H1 (cell line): ENCODE results near the gene RORB. TPM values are rescaled to one million over a fixed set of nuclear protein-coding genes. Genes with fewer than 3 reads are reported as not detected.
A peak's percentile ranks its signal among the peaks of the same experiment; 100 is the strongest.

ENCODE experiments used
- CTCF ChIA-PET: fragments of 300-600 bp; sonication (Branson Sonifier 250); formaldehyde crosslinking; loops from one replicate; lab custom pipeline; 2021; ENCODE audit not compliant: partially characterized antibody; lab: Charles Lee
- POLR2A ChIA-PET: fragments of 300-600 bp; sonication (Branson Sonifier 250); formaldehyde crosslinking; loops from one replicate; lab custom pipeline; 2021; ENCODE audit warnings: inconsistent platforms; ENCODE audit not compliant: partially characterized antibody; lab: Charles Lee
- DNase-seq, 2 experiments: peaks; one replicate each; pipeline versions ENCODE4 v3.0.0 to v3.0.0-alpha.2; 2010 to 2022; ENCODE audit warnings: low spot score in 2 of 2, low read depth in 1 of 2, mixed read lengths in 1 of 2
- FAIRE-seq: peaks from 2 replicates; lab custom pipeline; 2011; peaks lifted over from hg19 to GRCh38; lab: Jason Lieb, UNC
- H2AFZ ChIP-seq: 2 replicates; pipeline ENCODE4 v1.8.1; 2012; ENCODE audit warnings: low read length, inconsistent platforms
- H2AK5ac ChIP-seq: 2 replicates; pipeline ENCODE4 v1.6.1; 2013; ENCODE audit warnings: low read depth, low read length
- H2BK120ac ChIP-seq: replicated peaks from 2 replicates; pipeline ENCODE3; 2013; ENCODE audit warnings: low read depth, low read length, inconsistent platforms
- H2BK12ac ChIP-seq: 2 replicates; pipeline ENCODE4 v1.6.1; 2013; ENCODE audit warnings: low read depth, low read length
- H2BK15ac ChIP-seq: 2 replicates; pipeline ENCODE4 v1.6.1; 2013; ENCODE audit warnings: low read length
- H2BK20ac ChIP-seq: 2 replicates; pipeline ENCODE4 v1.6.1; 2013; ENCODE audit warnings: low read length
- H2BK5ac ChIP-seq: 2 replicates; pipeline ENCODE4 v1.6.1; 2013; ENCODE audit warnings: low read depth, low read length
- H3K14ac ChIP-seq: 2 replicates; pipeline ENCODE4 v1.6.1; 2013; ENCODE audit warnings: inconsistent platforms; ENCODE audit not compliant: insufficient read length
- H3K18ac ChIP-seq: 2 replicates; pipeline ENCODE4 v1.6.1; 2013; ENCODE audit warnings: low read length; ENCODE audit errors: extremely low read depth
- H3K23ac ChIP-seq: 2 replicates; pipeline ENCODE4 v1.6.1; 2013; ENCODE audit warnings: inconsistent platforms; ENCODE audit not compliant: insufficient read length
- H3K23me2 ChIP-seq: 2 replicates; pipeline ENCODE4 v1.6.1; 2013; ENCODE audit warnings: low read depth, low read length
- H3K27ac ChIP-seq: 2 replicates; pipeline ENCODE4 v1.6.1; 2011; ENCODE audit warnings: low read depth, low read length, inconsistent platforms
- H3K27me3 ChIP-seq, 4 experiments: replicated peaks in 1 of 4; 1 replicate in 1 of 4; 2 replicates in 3 of 4; pipeline versions ENCODE4 v1.6.1 to v1.8.1; 2011 to 2013; ENCODE audit warnings: low read length in 3 of 4, mild to moderate bottlenecking in 3 of 4, inconsistent platforms in 2 of 4, mixed read lengths in 2 of 4, moderate library complexity in 1 of 4; ENCODE audit not compliant: control insufficient read depth in 3 of 4, insufficient read depth in 3 of 4; ENCODE audit errors: extremely low read depth in 1 of 4
- H3K36me3 ChIP-seq, 4 experiments: 2 replicates each; pipeline versions ENCODE4 v1.6.1 to v1.8.1; 2011 to 2013; ENCODE audit warnings: mild to moderate bottlenecking in 4 of 4, low read length in 3 of 4, moderate library complexity in 2 of 4, control low read depth in 1 of 4, inconsistent platforms in 1 of 4; ENCODE audit not compliant: insufficient read depth in 4 of 4, control insufficient read depth in 2 of 4
- H3K4ac ChIP-seq: replicated peaks from 2 replicates; pipeline ENCODE3; 2013; ENCODE audit warnings: low read length, low read depth, mixed read lengths, inconsistent platforms; ENCODE audit not compliant: insufficient read length
- H3K4me1 ChIP-seq, 4 experiments: replicated peaks in 1 of 4; 1 replicate in 1 of 4; 2 replicates in 3 of 4; pipeline versions ENCODE4 v1.6.1 to v1.8.1; 2011 to 2013; ENCODE audit warnings: low read length in 3 of 4, inconsistent platforms in 2 of 4, mixed read lengths in 1 of 4; ENCODE audit not compliant: insufficient read depth in 4 of 4, control insufficient read depth in 3 of 4
- H3K4me2 ChIP-seq, 2 experiments: 2 replicates each; pipeline versions ENCODE4 v1.6.1 to v1.8.1; 2011 to 2013; ENCODE audit warnings: low read depth in 2 of 2, low read length in 2 of 2, control low read depth in 1 of 2, inconsistent platforms in 1 of 2, mild to moderate bottlenecking in 1 of 2; ENCODE audit not compliant: insufficient read depth in 1 of 2
- H3K4me3 ChIP-seq, 4 experiments: fragments of 200-600, 300-600 bp in 1 of 4; sonication (generic), shearing (Covaris generic), sonication (Bioruptor Twin) in 1 of 4; 2 replicates each; pipeline versions ENCODE4 v1.5.1 to v1.8.1; 2011 to 2016; ENCODE audit warnings: low read length in 4 of 4, low read depth in 3 of 4, control low read depth in 2 of 4, inconsistent platforms in 2 of 4, mild to moderate bottlenecking in 2 of 4, mixed read lengths in 1 of 4, moderate library complexity in 1 of 4; ENCODE audit not compliant: insufficient read depth in 2 of 4; ENCODE audit errors: extremely low read depth in 1 of 4
- H3K56ac ChIP-seq: replicated peaks from 2 replicates; pipeline ENCODE3; 2013; ENCODE audit warnings: low read depth, mild to moderate bottlenecking, mixed read lengths, low read length, inconsistent platforms; ENCODE audit not compliant: insufficient read length
- H3K79me1 ChIP-seq: 2 replicates; pipeline ENCODE4 v1.6.1; 2013; ENCODE audit warnings: low read depth, low read length, control low read depth
- H3K79me2 ChIP-seq, 2 experiments: 2 replicates each; pipeline versions ENCODE4 v1.6.1 to v1.8.1; 2012 to 2013; ENCODE audit warnings: low read length in 2 of 2, mild to moderate bottlenecking in 2 of 2, inconsistent platforms in 1 of 2; ENCODE audit not compliant: insufficient read depth in 2 of 2, control insufficient read depth in 1 of 2
- H3K9ac ChIP-seq, 4 experiments: replicated peaks in 1 of 4; 1 replicate in 1 of 4; 2 replicates in 3 of 4; pipeline versions ENCODE4 v1.6.1 to v1.8.1; 2011 to 2013; ENCODE audit warnings: low read depth in 3 of 4, low read length in 3 of 4, control low read depth in 2 of 4, mild to moderate bottlenecking in 2 of 4, moderate library complexity in 2 of 4, inconsistent platforms in 1 of 4; ENCODE audit errors: extremely low read depth in 1 of 4
- H3K9me3 ChIP-seq, 2 experiments: 2 replicates each; pipeline versions ENCODE4 v1.6.1 to v1.8.1; 2012 to 2013; ENCODE audit warnings: mild to moderate bottlenecking in 2 of 2, moderate library complexity in 2 of 2, control low read depth in 1 of 2, inconsistent platforms in 1 of 2, low read depth in 1 of 2, low read length in 1 of 2, mixed read lengths in 1 of 2; ENCODE audit not compliant: insufficient read depth in 2 of 2
- H4K20me1 ChIP-seq, 2 experiments: replicated peaks in 1 of 2; 2 replicates each; pipeline versions ENCODE3 to v1.8.1; 2011 to 2013; ENCODE audit warnings: inconsistent platforms in 2 of 2, low read length in 2 of 2, mild to moderate bottlenecking in 1 of 2; ENCODE audit not compliant: insufficient read depth in 2 of 2, control insufficient read depth in 1 of 2
- H4K5ac ChIP-seq: 2 replicates; pipeline ENCODE4 v1.6.1; 2013; ENCODE audit warnings: low read length, low read depth, mixed read lengths, inconsistent platforms; ENCODE audit not compliant: insufficient read length
- H4K8ac ChIP-seq: 2 replicates; pipeline ENCODE4 v1.8.0; 2013; ENCODE audit warnings: mild to moderate bottlenecking, moderate library complexity, low read length, inconsistent platforms; ENCODE audit not compliant: insufficient read depth; ENCODE audit errors: extremely low read depth
- H4K91ac ChIP-seq: replicated peaks from 2 replicates; pipeline ENCODE3; 2013; ENCODE audit warnings: low read length, mixed read lengths, inconsistent platforms; ENCODE audit not compliant: insufficient read length
- EZH2 ChIP-seq: fragments of 200-600 bp; sonication (generic); IDR thresholded peaks from 2 replicates; pipeline ENCODE4 v1.7.1; 2012; ENCODE audit warnings: low read depth, mild to moderate bottlenecking, moderate library complexity, low read length, inconsistent platforms; ENCODE audit not compliant: severe bottlenecking
- POLR2A ChIP-seq, 2 experiments: IDR thresholded peaks; 1 replicate in 1 of 2; 2 replicates in 1 of 2; pipeline ENCODE4 v1.6.1; 2011; ENCODE audit warnings: low read depth in 2 of 2, low read length in 2 of 2, mild to moderate bottlenecking in 2 of 2; ENCODE audit errors: control extremely low read depth in 1 of 2
- SUZ12 ChIP-seq: fragments of 200-600 bp; sonication (generic); IDR thresholded peaks from 2 replicates; pipeline ENCODE4 v1.6.1; 2012; ENCODE audit warnings: mild to moderate bottlenecking, inconsistent platforms, low read length, moderate library complexity, mixed read lengths
- TAF1 ChIP-seq: IDR thresholded peaks from 2 replicates; pipeline ENCODE4 v1.6.1; 2011; ENCODE audit warnings: mild to moderate bottlenecking, low read depth, low read length
- WGBS, 2 experiments: shearing (Covaris generic) in 1 of 2; methylation state at CpG; one replicate each; pipeline versions ENCODE4 v1.1.6 to v1.1.7; 2013 to 2015; ENCODE audit warnings: low lambda C conversion rate in 2 of 2, mixed read lengths in 2 of 2, inconsistent platforms in 1 of 2, low coverage in 1 of 2, missing lambda C conversion rate in 1 of 2; ENCODE audit not compliant: insufficient replicate concordance in 2 of 2, insufficient coverage in 1 of 2, insufficient read length in 1 of 2; ENCODE audit errors: extremely low coverage in 1 of 2, missing lambda C conversion rate in 1 of 2; 5-methylcytosine and 5-hydroxymethylcytosine counted together
- polyA plus RNA-seq, 7 experiments: library from polyadenylated mRNA; depleted of rRNA in 3 of 7; stranded (reverse) in 5 of 7; unstranded in 2 of 7; fragments of >200 nt in 5 of 7; fragments of 200-250 nt in 2 of 7; gene quantifications; 1 replicate in 5 of 7; 2 replicates in 1 of 7; 4 replicates in 1 of 7; pipeline versions ENCODE4 v1.2.1 to v1.2.3, GENCODE V29; 2011 to 2013; ENCODE audit warnings: missing spikeins in 2 of 7, mixed read lengths in 2 of 7
- total RNA-seq: library from RNA; stranded (reverse); fragmentation: NEBNext Ultra II Directional; extraction: Animal tissue kit (Norgen Biotek cat#: 25700); gene quantifications from 2 replicates; pipeline ENCODE4 v1.2.1, GENCODE V29; 2021

The RORB gene
- total and polyA plus RNA-seq, 2 of the 8 experiments (the other 6 are each of a cell fraction or from before 2014, with no cell fraction given): 2.3 to 7.1 TPM

DNA sequence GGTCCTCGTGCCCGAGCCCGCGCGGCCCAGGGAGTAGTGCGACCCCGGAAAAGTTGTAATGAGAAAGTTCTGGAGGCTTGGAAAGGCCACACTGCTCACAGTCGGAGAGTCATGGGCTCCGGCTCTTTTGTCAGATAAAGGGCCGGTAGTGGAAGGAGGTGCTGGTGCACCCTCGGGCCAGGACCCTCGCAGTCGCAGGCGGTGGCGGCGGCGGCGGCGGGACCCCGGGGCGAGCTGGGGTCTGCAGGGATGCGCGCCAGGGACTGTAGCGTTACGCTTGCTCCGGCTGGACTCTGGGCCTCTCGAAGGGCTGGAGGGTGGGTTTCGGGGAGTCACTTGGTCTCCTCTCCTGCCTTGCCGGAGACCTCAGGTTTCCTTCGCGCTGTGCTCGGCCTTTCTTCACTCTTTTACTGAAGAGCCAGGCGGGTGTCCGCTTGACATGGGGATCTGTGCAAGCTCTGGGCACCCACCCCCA is 1.5 kb downstream of the RORB start:
- Histone ChIP-seq H2AFZ (0 out of 2 replicates have a peak overlapping the region, but pooled peaks have one; percentile 21), H3K56ac (no peak overlapping the region), H4K5ac (no peak overlapping the region), H2BK20ac (no peak overlapping the region), H3K9me3 (no peaks in the 10 kb centered on the region), H3K4me1 (peaks cover 0 to 21% (median 5%) of the 10 kb centered on the region in 4 experiments; a peak in 6 of 7 replicates), H3K14ac (no peak overlapping the region), H3K36me3 (no peaks in the 10 kb centered on the region), H2BK15ac (no peak overlapping the region), H2BK120ac (peak overlapping the region; percentile 38), H3K18ac (peak overlapping the region; percentile 68; the same call in 1 of the 2 replicates), H2BK12ac (no peak overlapping the region), H3K23ac (no peak overlapping the region), H3K23me2 (peaks cover 36% of the 10 kb centered on the region), H3K27me3 (peaks cover 3 to 37% (median 30%) of the 10 kb centered on the region in 4 experiments; a peak in 6 of 7 replicates), H3K4ac (no peak overlapping the region), H3K27ac (no peak overlapping the region), H4K8ac (no peak overlapping the region), H4K20me1 (no peaks in the 10 kb centered on the region), H2BK5ac (no peak overlapping the region), H3K79me1 (no peaks in the 10 kb centered on the region), H3K4me2 (peak overlapping the region; percentile 94 to 97), H3K9ac (no peak overlapping the region), H4K91ac (no peak overlapping the region), H3K4me3 (peak overlapping the region; percentile 63 to 87 (median 69)), H2AK5ac (no peak overlapping the region), H3K79me2 (no peaks in the 10 kb centered on the region; a peak in 1 of 4 replicates)
- peak; percentile 30; the same call in 1 of the 2 replicates for TF ChIP-seq SUZ12
- 0 out of 2 replicates have a peak, but pooled peaks have one; percentile 0 for TF ChIP-seq TAF1
- TF ChIP-seq POLR2A (IDR thresholded peaks at IDR 0.05; ENCODE audit: control extremely low read depth in 1 of 2, low read depth in 2 of 2, low read length in 2 of 2): no peak
- peak; percentile 47 for TF ChIP-seq EZH2
- WGBS, 2 experiments: 1% methylated on average over 15 of the region's 34 CpGs; no CpG with 5 or more reads in 1 of the 2 experiments
- DNase-seq: peak in 1 of 2 experiments; percentile 71
- ChIA-PET CTCF (interaction anchor here (2.4 kb wide), 1 partner anchor 17 kb away, joined by 7 read pairs; no protein-coding TSS in a partner anchor), POLR2A (interaction anchor here (1.0 kb wide), 1 partner anchor 397 kb away, joined by 3 read pairs; no protein-coding TSS in a partner anchor)
- FAIRE-seq: no peak
